Prostate gland (tissue), 2 donors: Measurements from ENCODE around the gene PTPMT1.

Experiments
- POLR2A ChIP-seq: fragments of 450-650 bp; IDR thresholded peaks from one replicate; pipeline ENCODE4 v1.6.1; 2016; ENCODE audit warnings: antibody characterized with exemption, mild to moderate bottlenecking
- POLR2AphosphoS5 ChIP-seq: sonication (generic); formaldehyde crosslinking; IDR thresholded peaks from one replicate; pipeline ENCODE4 v1.6.1; 2017; ENCODE audit warnings: antibody characterized with exemption
- TF ChIP-seq, protein P1 (sequence below), 4 experiments: fragments of 200-600 bp in 2 of 4; fragments of 450-650 bp in 2 of 4; sonication (generic) in 2 of 4; IDR thresholded peaks; 1 replicate in 3 of 4; 2 replicates in 1 of 4; pipeline ENCODE4 v1.5.1; 2016 to 2019; ENCODE audit warnings: antibody characterized with exemption in 4 of 4, mild to moderate bottlenecking in 2 of 4, moderate library complexity in 2 of 4

DNA sequence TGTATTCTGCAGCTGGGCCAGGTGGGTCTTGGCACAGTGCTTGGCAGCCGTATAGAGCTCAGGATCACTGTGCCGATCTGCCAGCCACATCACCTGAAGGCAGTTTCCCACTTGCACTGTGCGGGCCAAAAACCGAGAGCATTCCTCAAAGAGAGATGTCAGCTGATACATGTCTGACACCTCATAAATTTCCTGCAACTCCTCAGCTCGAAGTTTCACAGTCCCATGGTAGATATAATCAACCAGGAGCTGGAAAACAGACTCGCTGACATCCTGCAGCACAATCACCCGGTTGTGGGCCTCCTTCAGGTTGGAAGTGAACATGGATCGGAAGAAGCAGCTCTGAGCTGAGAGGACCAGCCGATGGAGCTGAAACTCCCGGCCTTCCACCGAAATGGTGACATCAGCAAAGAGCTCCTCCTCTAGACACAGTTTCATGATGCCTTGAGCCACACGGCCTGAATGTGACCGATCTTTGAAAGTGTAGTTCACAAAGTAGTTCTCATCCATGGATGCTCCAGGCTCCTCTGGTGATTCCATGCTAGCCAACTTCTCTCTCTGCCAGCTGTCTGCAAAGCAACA, 12.2 kb downstream of the PTPMT1 start:
- TF ChIP-seq, protein P1, sequence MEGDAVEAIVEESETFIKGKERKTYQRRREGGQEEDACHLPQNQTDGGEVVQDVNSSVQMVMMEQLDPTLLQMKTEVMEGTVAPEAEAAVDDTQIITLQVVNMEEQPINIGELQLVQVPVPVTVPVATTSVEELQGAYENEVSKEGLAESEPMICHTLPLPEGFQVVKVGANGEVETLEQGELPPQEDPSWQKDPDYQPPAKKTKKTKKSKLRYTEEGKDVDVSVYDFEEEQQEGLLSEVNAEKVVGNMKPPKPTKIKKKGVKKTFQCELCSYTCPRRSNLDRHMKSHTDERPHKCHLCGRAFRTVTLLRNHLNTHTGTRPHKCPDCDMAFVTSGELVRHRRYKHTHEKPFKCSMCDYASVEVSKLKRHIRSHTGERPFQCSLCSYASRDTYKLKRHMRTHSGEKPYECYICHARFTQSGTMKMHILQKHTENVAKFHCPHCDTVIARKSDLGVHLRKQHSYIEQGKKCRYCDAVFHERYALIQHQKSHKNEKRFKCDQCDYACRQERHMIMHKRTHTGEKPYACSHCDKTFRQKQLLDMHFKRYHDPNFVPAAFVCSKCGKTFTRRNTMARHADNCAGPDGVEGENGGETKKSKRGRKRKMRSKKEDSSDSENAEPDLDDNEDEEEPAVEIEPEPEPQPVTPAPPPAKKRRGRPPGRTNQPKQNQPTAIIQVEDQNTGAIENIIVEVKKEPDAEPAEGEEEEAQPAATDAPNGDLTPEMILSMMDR (IDR thresholded peaks at IDR 0.05), result no peak
- no peak for TF ChIP-seq POLR2AphosphoS5
- TF ChIP-seq POLR2A, result no peak
